ENCODE results near the gene RNU6-9.

Gene RNU6-9

DNA sequence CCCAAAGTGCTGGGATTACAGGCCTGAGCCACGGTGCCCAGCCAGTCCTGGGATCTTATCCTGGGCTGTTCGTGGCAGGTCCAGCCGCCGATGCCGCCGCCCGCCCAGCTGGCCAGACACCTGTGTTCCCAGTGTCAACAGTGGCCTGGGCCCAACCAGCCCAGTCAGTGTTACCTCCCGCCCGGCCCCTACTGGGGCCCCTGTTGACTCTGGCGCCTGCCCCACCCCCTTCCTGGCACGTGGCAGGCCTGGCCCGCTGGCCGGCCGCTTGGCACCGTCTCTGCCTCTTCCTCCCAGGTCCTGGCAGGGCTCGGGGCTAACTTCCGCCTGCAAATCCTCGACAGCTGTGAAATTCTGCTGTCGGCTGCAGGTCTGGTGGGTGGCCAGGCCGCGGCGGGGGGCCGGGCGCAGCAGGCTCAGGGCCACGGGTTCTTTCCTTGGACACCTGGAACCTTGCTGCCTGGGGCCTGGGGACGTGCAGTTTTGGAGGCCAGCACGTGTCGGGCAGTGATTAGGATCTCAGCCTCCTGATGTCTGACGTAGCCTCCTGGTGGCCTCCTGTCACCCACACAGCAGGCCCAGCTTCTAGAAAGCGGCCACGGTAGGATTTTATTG, 41.7 kb downstream of the RNU6-9 start:
- DNase-seq (ENCODE audit: low read depth in 2 of 2), result no peak

DNA sequence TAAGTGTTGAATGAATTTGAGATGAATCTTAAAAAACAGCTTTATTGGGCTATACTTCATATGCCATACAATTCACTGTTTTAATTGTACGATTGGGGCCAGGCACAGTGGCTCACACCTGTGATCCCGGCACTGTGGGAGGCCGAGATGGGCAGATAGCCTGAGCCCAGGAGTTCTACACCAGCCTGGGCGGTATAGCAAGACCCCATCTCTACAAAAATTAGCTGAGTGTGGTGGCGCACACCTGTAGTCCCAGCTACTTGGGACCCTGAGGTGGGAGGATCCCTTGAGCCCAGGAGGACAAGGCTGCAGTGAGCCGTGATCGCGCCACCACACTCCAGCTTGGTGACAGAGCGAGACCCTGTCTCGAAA, 42.9 kb downstream of the RNU6-9 start:
- DNase-seq (ENCODE audit: low read depth in 2 of 2), result no peak

DNA sequence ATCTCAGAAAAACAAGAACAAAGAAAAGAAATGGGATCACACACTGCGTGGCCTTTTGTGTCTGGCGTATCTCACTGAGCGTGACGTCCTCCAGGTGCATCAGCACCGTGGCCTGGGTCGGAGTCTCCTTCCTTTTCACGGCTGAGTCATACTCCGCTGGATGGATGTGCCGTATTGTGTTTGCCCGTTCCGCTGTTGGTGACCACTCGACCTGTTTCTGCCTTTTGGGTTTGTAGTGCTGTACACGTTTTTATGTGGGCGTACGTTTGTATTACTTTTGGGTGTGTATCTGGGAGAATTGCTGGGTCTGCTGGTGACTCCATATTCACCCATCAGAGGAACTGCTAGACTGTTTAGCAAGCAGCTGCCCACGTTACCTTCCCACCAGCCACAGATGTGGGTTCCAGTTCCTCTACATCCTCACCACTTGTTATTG, 44.0 kb downstream of the RNU6-9 start:
- peak; percentile 56 to 60 for DNase-seq (ENCODE audit: low read depth in 2 of 2)

DNA sequence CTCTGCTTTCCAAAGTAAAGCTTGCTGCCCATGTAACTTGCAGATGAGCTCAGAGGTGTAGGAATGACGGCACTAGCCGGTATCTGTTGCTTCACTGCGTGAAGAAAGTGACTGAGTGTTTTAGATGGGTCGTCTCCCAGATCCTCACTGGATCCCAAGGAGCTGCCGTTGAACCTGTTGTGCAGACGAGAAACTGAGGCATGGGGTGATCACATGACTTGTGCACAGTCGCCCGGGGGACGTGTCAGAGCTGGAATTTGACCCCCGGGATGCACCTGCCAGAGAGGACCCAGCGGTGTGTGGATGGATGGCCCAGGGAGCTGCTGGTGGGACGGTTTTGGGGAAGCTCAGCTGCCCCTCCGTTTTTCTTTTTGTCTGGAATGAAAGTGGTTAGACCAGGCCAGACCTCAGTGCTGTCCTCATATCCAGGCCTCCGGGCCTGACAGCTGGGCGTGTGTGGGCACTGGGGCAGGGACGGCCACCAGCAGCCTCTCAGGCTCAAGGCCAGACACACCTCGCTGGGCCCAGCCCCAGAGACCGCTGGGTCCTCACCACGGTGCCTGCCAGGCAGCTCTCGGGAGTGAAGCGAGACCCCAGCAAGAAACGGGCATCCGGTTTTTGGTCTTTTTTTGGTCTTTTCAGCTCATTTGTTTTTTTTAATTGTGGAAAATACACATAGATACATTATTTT, 45.1 kb downstream of the RNU6-9 start:
- no peak for DNase-seq (ENCODE audit: low read depth in 2 of 2)

DNA sequence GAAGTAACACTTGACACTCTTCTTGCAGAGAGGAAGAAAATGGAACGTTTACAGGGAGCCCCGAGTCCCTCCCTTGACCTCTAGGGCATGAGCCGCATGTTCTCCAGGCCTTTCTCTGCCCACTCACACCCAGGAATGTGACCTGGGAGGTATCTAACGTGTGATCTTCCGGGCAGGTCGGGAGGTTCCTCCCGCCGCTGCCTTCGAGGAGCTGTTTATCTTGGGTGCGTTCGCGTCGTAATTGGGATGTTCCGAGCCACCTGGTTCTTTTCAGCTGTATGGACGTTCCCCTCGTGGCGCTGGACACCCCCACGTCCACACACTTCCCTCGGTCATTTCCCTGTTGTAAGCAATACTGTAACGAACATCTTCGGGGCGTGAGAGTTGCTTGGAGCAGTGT, 46.2 kb downstream of the RNU6-9 start:
- DNase-seq (ENCODE audit: low read depth in 2 of 2), result no peak

DNA sequence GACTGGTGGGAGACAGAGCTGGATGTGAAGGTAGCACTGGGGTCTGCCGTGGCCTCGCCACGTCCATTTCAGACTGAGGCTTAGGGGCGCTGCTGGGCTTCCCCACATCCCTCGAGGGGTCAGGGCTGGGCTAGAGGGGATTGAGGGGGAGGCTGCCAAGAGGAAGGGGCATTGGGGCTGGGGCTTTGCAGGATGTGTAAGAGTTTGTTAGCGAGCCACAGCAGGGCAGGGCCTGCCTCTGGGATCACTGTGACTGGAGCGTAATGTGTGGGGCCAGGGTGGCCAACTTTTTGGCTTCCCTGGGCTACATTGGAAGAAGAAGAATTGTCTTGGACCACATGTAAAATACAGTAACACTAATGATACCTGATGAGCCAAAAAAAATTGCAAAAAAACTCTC, 46.6 kb downstream of the RNU6-9 start:
- DNase-seq (ENCODE audit: low read depth in 2 of 2), result no peak

DNA sequence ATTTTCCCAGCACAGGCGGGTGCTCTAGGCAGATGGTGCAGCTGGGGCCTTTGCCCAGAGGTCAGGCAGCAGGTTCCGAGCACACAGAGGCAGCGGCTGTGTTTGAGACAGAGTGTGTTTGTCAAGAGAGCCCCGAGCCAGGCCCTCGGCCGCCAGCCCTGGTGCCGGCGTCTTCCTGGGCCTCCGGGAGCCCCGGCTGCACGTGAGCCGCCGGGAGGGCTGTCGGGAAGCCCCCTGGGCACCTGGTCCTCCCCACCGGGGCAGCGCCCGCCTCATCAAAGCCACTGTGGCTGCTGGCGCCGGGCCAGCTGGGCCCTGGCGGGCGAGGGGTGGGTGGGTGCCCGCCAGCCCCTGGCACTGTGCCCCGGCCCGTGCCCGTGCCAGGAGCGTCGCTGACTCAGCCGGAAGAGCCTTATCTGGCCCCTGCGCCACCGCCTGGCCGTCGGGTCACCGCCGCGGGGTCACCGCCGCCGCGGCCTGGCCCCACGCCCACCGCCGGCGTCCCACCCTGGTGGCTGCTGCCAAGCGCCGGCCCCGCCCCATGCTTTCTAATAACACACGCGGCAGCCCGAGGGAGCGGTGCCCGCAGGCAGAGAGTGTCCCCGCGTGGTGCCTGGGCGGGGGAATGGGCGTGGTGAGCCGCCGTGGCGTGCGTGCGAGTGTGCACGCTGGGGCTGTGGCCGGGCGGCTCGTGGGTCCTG, 47.5 kb downstream of the RNU6-9 start:
- peak; percentile 34 to 65 for DNase-seq (ENCODE audit: low read depth in 2 of 2)

DNA sequence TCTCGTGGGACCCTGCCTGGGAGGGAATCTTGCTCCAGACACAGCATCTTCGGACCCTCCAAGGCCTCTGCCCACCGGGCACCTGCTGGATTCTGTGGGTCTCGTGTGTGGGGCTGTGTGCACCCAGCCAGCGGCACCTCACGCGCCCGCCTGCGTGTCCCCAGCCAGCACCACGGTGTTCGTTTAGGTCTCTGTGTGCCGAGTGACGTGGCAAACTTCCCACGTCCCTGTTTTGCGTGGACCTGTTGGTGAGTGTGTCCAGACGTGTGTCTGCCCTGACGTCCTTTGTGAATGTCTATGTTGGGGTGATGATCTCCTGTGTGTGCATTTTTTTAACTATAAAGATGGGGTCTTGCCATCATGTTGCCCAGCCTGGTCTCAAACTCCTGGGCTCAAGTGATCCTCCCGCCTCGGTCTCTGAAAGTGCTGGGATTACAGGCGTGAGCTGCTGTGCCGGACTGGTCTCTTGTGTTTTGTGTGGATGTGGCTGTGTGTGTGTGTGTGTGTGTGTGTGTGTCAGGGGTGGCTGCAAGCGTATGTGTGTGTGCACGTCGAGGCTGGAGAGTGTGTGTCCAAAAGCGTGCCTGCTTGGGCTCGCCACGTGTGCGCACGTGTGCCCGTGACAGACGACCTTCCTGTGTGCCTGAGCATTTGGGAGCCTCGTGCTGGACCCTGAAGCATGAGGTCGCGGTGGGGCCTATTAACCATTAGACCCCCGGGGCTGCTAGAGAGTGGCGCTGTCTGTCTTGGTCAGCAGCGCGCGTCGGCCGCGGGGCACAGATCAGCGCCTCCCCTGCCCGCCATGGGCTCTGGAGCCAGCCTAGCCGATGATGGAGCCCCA, 48.2 kb downstream of the RNU6-9 start:
- no peak for DNase-seq (ENCODE audit: low read depth in 2 of 2)

DNA sequence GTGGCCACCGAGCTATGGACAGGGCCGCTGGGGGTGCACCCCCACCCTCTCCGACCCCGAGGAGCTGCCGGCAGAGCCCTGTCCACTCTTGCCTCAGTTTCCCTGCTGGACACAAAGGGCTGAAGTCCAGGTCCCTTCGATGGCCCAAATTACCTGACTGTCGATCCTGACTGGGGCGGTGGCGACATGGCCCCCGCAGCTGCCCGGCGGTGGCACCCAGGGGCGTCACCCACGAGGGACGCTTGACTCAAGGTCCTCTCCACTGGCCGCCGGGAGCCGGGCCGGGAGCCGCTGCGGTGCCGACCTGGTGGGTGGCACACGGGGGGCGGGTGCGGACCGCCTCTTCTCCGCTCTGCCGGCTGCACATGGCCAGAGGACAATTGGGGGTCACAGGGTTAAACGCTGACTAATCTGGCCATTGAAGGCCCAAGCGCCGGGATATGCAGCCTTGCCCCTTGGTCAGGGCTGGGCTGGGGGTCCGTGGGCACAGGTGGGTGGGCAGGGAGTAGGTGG, 48.9 kb downstream of the RNU6-9 start:
- no peak for DNase-seq (ENCODE audit: low read depth in 2 of 2)
